Measurements from ENCODE around the gene CAPN10.

Gene CAPN10

DNA sequence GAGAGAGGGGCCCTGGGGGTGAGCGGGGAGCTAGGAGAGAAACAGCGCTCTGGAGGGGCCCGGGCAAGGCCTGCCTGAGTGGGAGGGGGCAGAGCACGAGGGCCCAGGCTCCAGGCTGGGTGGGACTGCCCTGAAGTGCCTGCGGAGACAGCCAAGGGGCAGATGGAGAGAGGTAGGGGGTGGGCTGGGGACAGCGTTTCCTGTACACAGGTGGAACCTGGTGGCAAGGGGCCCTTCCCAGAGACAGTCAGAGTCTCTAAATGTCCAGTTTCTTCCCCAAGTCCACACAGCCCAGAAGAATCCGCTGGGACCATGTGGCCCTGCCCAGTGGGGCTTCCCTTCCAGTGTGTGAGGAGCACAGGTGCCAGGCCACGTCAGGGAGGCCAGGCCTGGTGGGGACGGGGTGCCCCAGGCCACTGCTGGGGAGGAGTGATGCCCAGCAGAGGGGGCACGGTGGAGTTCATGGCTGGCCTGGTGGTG lies 37.0 kb downstream of the CAPN10 start:
- no peak for DNase-seq (ENCODE audit: low spot score)

- no peak for DNase-seq (ENCODE audit: low spot score)
Observed at GRCh38 chr2:240624011-240624949, 37.7 kb downstream of the CAPN10 start.

DNA sequence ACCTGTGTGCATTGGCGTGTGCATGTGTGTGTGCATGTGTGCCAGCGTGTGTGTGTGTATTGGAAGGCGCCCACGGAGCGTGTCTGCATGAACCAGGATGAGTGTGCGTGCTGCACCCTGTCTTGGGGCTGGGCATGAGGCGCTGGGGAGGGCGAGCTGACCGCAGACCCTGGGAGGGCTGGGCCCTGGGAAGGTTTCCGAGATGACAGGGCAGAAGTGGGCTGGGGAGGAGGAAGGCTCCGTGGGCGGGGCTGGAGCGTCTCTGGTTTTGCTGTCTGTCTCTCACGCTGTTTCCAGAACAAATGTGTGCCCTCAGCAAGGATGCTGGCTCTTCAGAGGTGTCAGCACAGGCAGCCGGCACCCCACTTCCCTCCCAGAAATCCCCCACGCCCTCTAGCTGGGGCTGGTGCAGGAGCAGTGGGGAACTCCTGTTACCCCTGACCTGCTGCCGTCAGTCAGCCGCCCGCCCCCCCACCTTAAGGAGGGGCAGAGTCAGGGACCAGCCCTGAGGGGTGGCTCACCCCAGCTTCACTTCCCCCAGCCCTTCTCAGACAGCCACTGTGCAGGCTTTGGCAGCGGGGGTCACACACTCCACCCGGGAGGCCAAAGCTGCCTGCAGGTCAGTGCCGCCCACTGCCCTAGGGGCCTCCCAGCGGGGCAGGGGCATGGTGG lies 38.6 kb downstream of the CAPN10 start, which contains the start of gene GPR35:
Gene GPR35 (plus strand): TSS at position 531 of the 672 bp plus-strand sequence. CDS start 4,473 bp downstream, outside the sequence.
- DNase-seq (ENCODE audit: low spot score) = no peak

GRCh38 chr2:240626531-240627300 lies 40.2 kb downstream of the CAPN10 start:
- no peak for DNase-seq (ENCODE audit: low spot score)

GRCh38 chr2:240627736-240628506 lies 41.4 kb downstream of the CAPN10 start:
- DNase-seq (ENCODE audit: low spot score) = no peak

GRCh38 chr2:240628507-240628807 lies 41.9 kb downstream of the CAPN10 start:
- DNase-seq (ENCODE audit: low spot score) = no peak

- DNase-seq (ENCODE audit: low spot score) = no peak
Observed at GRCh38 chr2:240628808-240629618, 42.5 kb downstream of the CAPN10 start.

DNA sequence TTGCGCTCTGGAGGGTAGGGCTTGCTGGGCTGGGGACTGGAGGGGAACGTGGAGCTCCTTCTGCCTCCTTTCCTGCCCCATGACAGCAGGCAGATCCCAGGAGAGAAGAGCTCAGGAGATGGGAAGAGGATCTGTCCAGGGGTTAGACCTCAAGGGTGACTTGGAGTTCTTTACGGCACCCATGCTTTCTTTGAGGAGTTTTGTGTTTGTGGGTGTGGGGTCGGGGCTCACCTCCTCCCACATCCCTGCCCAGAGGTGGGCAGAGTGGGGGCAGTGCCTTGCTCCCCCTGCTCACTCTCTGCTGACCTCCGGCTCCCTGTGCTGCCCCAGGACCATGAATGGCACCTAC lies 43.1 kb downstream of the CAPN10 start:
- no peak for DNase-seq (ENCODE audit: low spot score)

- no peak for DNase-seq (ENCODE audit: low spot score)
Observed at GRCh38 chr2:240629968-240630770, 43.6 kb downstream of the CAPN10 start.

DNA sequence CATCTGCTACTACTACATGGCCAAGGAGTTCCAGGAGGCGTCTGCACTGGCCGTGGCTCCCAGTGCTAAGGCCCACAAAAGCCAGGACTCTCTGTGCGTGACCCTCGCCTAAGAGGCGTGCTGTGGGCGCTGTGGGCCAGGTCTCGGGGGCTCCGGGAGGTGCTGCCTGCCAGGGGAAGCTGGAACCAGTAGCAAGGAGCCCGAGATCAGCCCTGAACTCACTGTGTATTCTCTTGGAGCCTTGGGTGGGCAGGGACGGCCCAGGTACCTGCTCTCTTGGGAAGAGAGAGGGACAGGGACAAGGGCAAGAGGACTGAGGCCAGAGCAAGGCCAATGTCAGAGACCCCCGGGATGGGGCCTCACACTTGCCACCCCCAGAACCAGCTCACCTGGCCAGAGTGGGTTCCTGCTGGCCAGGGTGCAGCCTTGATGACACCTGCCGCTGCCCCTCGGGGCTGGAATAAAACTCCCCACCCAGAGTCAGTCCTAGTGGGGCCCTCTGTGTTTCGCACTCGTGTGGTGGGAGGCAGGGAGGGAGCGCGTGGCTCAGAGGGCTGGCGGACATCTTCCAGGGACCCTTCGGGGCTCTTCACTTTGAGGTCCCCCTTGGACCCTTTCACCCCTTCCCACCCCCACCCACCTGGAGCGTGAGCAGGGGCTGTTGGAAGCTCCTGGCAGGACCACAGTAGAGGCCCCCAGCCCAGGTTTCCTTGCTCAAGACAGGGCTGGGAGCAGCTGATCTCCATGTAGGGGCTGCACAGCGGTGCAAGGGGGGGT lies 44.4 kb downstream of the CAPN10 start:
- DNase-seq (ENCODE audit: low spot score) = no peak

- DNase-seq (ENCODE audit: low spot score) = no peak
Observed at GRCh38 chr2:240631548-240632305, 45.2 kb downstream of the CAPN10 start.

- no peak for DNase-seq (ENCODE audit: low spot score)
Observed at GRCh38 chr2:240632306-240632721, 45.8 kb downstream of the CAPN10 start.

DNA sequence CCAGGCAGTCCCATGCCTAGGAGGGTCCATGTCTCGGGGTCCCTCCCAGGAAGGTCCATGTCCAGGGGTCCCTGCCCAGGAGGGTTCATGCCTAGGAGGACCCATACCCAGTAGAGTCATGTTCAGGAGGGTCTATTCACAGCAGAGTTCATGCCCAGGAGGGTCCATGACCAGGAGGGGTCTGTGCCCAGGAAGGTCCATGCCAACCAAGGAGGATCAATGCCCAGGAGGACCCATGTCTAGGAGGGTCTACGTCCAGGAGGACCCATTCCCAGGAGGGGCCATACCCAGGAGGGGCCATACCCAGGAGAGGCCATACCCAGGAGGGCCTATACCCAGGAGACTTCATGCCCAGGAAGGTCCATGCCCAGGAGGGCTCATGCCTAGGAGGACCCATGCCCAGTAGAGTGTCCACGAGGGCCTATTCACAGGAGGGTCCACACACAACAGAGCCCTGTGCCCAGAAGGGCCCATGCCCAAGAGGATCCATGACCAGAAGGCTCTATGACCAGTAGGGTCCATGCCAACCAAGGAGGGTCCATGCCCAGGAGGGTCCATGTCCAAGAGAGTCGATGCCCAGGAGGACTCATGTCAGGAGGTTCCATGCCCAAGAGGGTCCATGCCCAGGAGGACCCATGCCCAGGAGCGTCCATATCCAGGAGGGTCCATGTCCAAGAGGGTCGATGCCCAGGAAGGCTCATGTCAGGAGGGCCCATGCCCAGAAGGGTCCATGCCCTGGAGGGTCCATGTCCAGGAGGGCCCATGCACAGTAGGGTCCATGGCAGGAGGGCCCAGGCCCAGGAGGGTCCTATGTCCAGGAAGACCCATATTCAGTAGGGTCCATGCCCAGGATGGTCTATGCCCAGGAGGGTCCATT lies 48.8 kb downstream of the CAPN10 start:
- no peak for DNase-seq (ENCODE audit: low spot score)

DNA sequence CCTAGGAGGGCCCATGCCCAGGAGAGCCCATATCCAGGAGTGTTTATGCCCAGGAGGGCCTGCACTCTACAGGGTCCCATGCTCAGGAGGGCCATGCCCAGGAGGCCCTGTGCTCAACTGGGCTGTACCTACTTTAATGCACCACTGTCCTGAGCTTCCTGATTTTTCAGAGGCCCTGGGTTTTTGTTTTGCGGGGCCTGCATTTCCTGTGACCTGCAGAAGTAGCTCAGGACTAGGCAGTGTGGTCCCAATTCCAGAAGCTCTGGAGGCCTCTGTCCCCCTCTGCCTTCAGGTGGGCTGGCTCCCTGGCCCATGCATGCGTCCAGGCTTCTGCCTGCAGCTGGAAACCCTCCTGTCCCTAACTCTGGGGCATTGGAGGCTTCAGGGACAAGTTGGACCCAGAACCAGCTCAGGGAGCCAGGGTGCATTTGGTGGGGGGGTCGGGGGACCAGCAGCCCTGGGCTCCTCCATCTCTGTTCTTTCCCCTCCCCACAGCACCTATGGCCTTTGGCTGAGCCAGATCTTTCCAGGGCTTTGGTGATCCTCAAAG lies 49.5 kb downstream of the CAPN10 start:
- no peak for DNase-seq (ENCODE audit: low spot score)

- DNase-seq (ENCODE audit: low spot score) = no peak
Observed at GRCh38 chr2:240636563-240637115, 50.1 kb downstream of the CAPN10 start.

DNA sequence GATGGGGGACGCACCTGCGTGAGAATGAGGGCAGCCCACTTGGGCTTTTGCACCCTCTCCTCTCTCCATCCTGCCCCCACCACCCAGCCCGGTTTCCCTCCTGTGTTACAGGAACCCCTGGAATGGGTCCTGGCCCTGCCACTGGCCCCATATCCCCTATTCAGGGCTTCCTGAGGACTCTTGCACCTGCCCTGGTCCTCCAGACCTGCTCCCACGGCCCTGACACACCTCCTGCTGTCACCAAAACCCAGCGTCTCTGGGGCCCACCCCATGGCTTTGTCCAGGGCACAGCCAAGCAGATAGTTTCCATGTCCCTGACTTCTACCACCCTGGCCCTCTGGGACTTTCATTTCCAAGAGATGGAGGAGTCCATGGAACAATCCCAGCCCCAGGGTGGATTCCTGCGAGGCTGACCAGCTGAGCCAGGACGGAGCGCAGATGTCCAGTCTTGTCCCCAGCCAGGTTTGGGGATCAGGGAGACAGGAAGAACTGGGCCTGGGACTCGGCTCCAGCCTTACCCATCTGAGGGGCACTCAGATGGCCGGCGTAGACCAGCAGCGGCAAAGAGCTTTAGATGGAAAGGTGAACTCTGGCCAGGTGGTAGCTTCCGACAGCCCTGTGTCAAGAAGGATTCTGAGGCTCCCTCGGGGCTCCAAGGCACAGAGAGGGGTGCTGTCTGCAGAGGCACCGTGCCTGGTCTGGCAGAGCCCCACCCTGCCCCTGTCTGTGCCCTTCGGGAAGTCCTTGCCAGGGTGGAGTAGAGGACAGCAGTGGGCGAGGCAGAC lies 50.8 kb downstream of the CAPN10 start:
- no peak for DNase-seq (ENCODE audit: low spot score)

Data from SW480 (cell line).